Mesenchymal stem cell (in vitro differentiated cells and primary cell): ENCODE results near the gene ANKS1B.

Experiments used
- DNase-seq: peaks from one replicate; pipeline ENCODE4 v3.0.0-alpha.2; 2013
- H2AFZ ChIP-seq: one replicate; pipeline ENCODE4 v1.6.1; 2013; ENCODE audit warnings: low read depth, mild to moderate bottlenecking, control low read depth, inconsistent platforms, low read length, moderate library complexity
- H2AK5ac ChIP-seq: 2 replicates; pipeline ENCODE4 v1.6.1; 2013; ENCODE audit warnings: low read length, moderate library complexity, mild to moderate bottlenecking, inconsistent platforms; ENCODE audit not compliant: severe bottlenecking
- H2BK120ac ChIP-seq: one replicate; pipeline ENCODE4 v1.6.1; 2013; ENCODE audit warnings: low read depth, mild to moderate bottlenecking, inconsistent platforms, low read length, moderate library complexity
- H2BK12ac ChIP-seq, 2 experiments: one replicate each; pipeline ENCODE4 v1.6.1; 2013; ENCODE audit warnings: inconsistent platforms in 2 of 2, low read length in 2 of 2, mild to moderate bottlenecking in 2 of 2, moderate library complexity in 2 of 2, control low read depth in 1 of 2
- H2BK15ac ChIP-seq: one replicate; pipeline ENCODE4 v1.6.1; 2013; ENCODE audit warnings: mild to moderate bottlenecking, low read depth, inconsistent platforms; ENCODE audit not compliant: poor library complexity, severe bottlenecking
- H2BK5ac ChIP-seq: 2 replicates; pipeline ENCODE4 v1.6.1; 2013; ENCODE audit warnings: low read depth, mild to moderate bottlenecking, low read length, control low read depth, inconsistent platforms; ENCODE audit not compliant: poor library complexity, severe bottlenecking
- H3K14ac ChIP-seq, 2 experiments: one replicate each; pipeline ENCODE4 v1.6.1; 2013; ENCODE audit warnings: inconsistent platforms in 2 of 2, low read length in 2 of 2, control low read depth in 1 of 2, mild to moderate bottlenecking in 1 of 2, moderate library complexity in 1 of 2
- H3K18ac ChIP-seq, 2 experiments: one replicate each; pipeline ENCODE4 v1.6.1; 2013; ENCODE audit warnings: inconsistent platforms in 2 of 2, low read length in 2 of 2, control low read depth in 1 of 2, low read depth in 1 of 2, mild to moderate bottlenecking in 1 of 2
- H3K23ac ChIP-seq, 2 experiments: one replicate each; pipeline ENCODE4 v1.6.1; 2013; ENCODE audit warnings: inconsistent platforms in 2 of 2, low read length in 2 of 2, mild to moderate bottlenecking in 2 of 2, moderate library complexity in 2 of 2, control low read depth in 1 of 2
- H3K27ac ChIP-seq: 2 replicates; pipeline ENCODE4 v1.5.1; 2013; ENCODE audit warnings: mild to moderate bottlenecking, moderate library complexity, low read length, control low read depth, inconsistent platforms; ENCODE audit not compliant: poor library complexity, severe bottlenecking
- H3K27me3 ChIP-seq, 2 experiments: 2 replicates each; pipeline versions ENCODE4 v1.6.1 to v1.7.0; 2013; ENCODE audit warnings: low read length in 2 of 2, mild to moderate bottlenecking in 2 of 2, moderate library complexity in 2 of 2, control low read depth in 1 of 2, inconsistent platforms in 1 of 2; ENCODE audit not compliant: control insufficient read depth in 1 of 2, insufficient read depth in 1 of 2
- H3K36me3 ChIP-seq, 2 experiments: 2 replicates each; pipeline versions ENCODE4 v1.6.1 to v1.7.0; 2013; ENCODE audit warnings: low read length in 2 of 2, control low read depth in 1 of 2, inconsistent platforms in 1 of 2, low read depth in 1 of 2, mild to moderate bottlenecking in 1 of 2; ENCODE audit not compliant: insufficient read depth in 2 of 2, control insufficient read depth in 1 of 2
- H3K4ac ChIP-seq, 2 experiments: one replicate each; pipeline ENCODE4 v1.6.1; 2013; ENCODE audit warnings: inconsistent platforms in 2 of 2, low read length in 2 of 2, mild to moderate bottlenecking in 2 of 2, moderate library complexity in 2 of 2, control low read depth in 1 of 2, low read depth in 1 of 2
- H3K4me1 ChIP-seq: 2 replicates; pipeline ENCODE4 v1.6.1; 2013; ENCODE audit warnings: low read depth, low read length, control low read depth; ENCODE audit not compliant: control insufficient read depth, insufficient read depth
- H3K4me2 ChIP-seq: 2 replicates; pipeline ENCODE4 v1.6.1; 2013; ENCODE audit warnings: low read length, mild to moderate bottlenecking, inconsistent platforms; ENCODE audit not compliant: poor library complexity, severe bottlenecking
- H3K4me3 ChIP-seq, 2 experiments: 2 replicates each; pipeline versions ENCODE4 v1.5.1 to v1.7.0; 2013; ENCODE audit warnings: low read length in 2 of 2, mild to moderate bottlenecking in 2 of 2, control low read depth in 1 of 2, low read depth in 1 of 2; ENCODE audit not compliant: insufficient read depth in 1 of 2
- H3K79me1 ChIP-seq: replicated peaks from 2 replicates; pipeline ENCODE4 v1.6.1; 2013; ENCODE audit warnings: mild to moderate bottlenecking, control low read depth, low read length, inconsistent platforms; ENCODE audit not compliant: poor library complexity, severe bottlenecking
- H3K9ac ChIP-seq: 2 replicates; pipeline ENCODE4 v1.7.0; 2013; ENCODE audit warnings: mild to moderate bottlenecking, low read length, moderate library complexity
- H3K9me3 ChIP-seq: 2 replicates; pipeline ENCODE4 v1.7.0; 2013; ENCODE audit warnings: mild to moderate bottlenecking, low read length; ENCODE audit not compliant: control insufficient read depth
- H4K8ac ChIP-seq: one replicate; pipeline ENCODE4 v1.6.1; 2013; ENCODE audit warnings: inconsistent platforms, mild to moderate bottlenecking, low read length, moderate library complexity
- H4K91ac ChIP-seq: one replicate; pipeline ENCODE4 v1.6.1; 2013; ENCODE audit warnings: mild to moderate bottlenecking, low read length, inconsistent platforms
- WGBS: methylation state at CpG from one replicate; pipeline ENCODE4 v1.1.7; 2013; ENCODE audit warnings: mixed read lengths; 5-methylcytosine and 5-hydroxymethylcytosine counted together

Gene ANKS1B

DNA sequence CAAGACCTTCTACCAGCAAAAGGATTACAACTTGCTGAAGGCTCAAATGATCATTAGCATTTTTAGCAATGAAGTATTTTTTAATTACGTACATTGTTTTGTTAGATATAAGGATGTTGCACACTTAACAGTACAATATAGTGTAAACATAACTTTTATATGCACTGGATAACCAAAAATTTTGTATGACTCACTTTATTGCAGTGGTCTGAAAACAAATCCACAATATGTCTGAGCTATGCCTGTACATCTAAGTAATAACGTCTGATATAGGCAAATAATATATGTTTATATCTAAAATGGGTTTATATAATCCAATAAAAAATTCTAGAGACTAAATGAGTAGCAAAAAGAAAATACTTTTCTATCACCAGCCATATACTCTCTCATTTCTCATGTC is 10.6 kb downstream of the ANKS1B start:
- H2BK120ac ChIP-seq, result no peak overlapping the region
- no peak overlapping the region for H3K14ac ChIP-seq
- no peak overlapping the region for H2AFZ ChIP-seq
- H3K79me1 ChIP-seq, result no peaks in the 10 kb centered on the region
- H3K4me1 ChIP-seq, result no peaks in the 10 kb centered on the region
- no peak overlapping the region for H2AK5ac ChIP-seq
- no peak overlapping the region for H3K4me2 ChIP-seq
- no peak overlapping the region for H3K23ac ChIP-seq
- no peak overlapping the region for H3K9ac ChIP-seq
- no peak overlapping the region for H3K4me3 ChIP-seq
- no peak overlapping the region for H2BK12ac ChIP-seq
- H2BK15ac ChIP-seq, result no peak overlapping the region
- no peaks in the 10 kb centered on the region for H3K9me3 ChIP-seq
- peaks cover 0 to 3% of the 10 kb centered on the region in 2 experiments for H3K27me3 ChIP-seq
- H3K18ac ChIP-seq, result no peak overlapping the region
- no peak overlapping the region for H3K4ac ChIP-seq
- no peaks in the 10 kb centered on the region for H3K36me3 ChIP-seq
- no peak overlapping the region for H3K27ac ChIP-seq
- WGBS, result no CpG with 5 or more reads among the region's 2 CpGs
- no peak overlapping the region for H4K8ac ChIP-seq
- no peak for DNase-seq
- no peak overlapping the region for H4K91ac ChIP-seq
- no peak overlapping the region for H2BK5ac ChIP-seq

DNA sequence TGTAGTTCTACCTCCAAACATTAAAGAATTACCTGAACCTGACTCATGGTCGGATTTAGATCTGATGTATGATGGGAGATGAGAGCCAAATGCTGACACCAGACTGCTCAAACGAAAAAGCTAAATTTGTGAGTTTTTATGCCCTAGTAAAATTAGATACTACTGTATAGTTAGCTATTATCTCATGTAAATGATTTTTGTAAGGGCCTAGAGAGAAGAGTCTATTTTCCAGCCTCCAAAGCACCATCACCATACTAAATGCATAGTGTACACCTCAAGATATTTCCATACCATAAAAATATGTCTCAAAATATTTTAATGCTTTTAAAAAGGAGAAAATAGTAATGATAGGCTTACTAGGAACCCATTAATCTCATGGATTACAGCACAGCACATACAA is 18.3 kb downstream of the ANKS1B start:
- H2BK5ac ChIP-seq, result no peak overlapping the region
- no CpG with 5 or more reads among the region's 2 CpGs for WGBS
- no peak overlapping the region for H3K4ac ChIP-seq
- H3K4me3 ChIP-seq, result no peak overlapping the region
- no peak overlapping the region for H2AK5ac ChIP-seq
- H3K9ac ChIP-seq, result no peak overlapping the region
- no peaks in the 10 kb centered on the region for H3K79me1 ChIP-seq
- no peak overlapping the region for H3K18ac ChIP-seq
- DNase-seq, result no peak
- no peak overlapping the region for H4K8ac ChIP-seq
- H3K27ac ChIP-seq, result no peak overlapping the region
- H4K91ac ChIP-seq, result no peak overlapping the region
- no peak overlapping the region for H3K14ac ChIP-seq
- H3K9me3 ChIP-seq, result no peaks in the 10 kb centered on the region
- H2AFZ ChIP-seq, result no peak overlapping the region
- H3K4me2 ChIP-seq, result no peak overlapping the region
- H2BK120ac ChIP-seq, result no peak overlapping the region
- no peaks in the 10 kb centered on the region for H3K27me3 ChIP-seq
- H3K23ac ChIP-seq, result no peak overlapping the region
- H2BK15ac ChIP-seq, result no peak overlapping the region
- H3K4me1 ChIP-seq, result no peaks in the 10 kb centered on the region
- no peak overlapping the region for H2BK12ac ChIP-seq
- no peaks in the 10 kb centered on the region for H3K36me3 ChIP-seq

DNA sequence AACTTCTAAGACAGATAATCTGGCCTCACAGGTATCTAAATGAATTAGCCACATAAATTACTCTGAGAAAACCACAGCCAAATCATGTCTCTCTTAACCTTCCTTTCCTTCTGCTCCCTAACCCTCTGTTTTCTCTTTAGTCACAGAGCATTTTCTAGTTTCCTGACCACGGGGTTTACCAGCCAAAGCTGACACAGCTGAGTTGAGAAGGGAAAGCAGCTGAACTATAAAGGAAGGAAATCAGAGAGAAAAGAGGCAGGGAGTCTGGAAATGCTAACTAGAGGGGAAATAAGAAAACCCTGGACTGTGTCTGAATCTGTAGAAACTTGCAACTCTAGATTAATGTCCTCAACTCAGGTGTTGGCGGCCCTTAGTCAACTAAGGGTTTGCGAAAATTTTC is 24.4 kb downstream of the ANKS1B start:
- no peak overlapping the region for H2BK15ac ChIP-seq
- no peak overlapping the region for H3K4ac ChIP-seq
- no peak overlapping the region for H3K18ac ChIP-seq
- H3K14ac ChIP-seq, result no peak overlapping the region
- H2BK12ac ChIP-seq, result no peak overlapping the region
- DNase-seq, result peak; percentile 23
- no peak overlapping the region for H2BK120ac ChIP-seq
- H3K27ac ChIP-seq, result no peak overlapping the region
- WGBS, result 44% methylated on average over 1 of the region's 3 CpGs
- peak overlapping the region; percentile 54 for H3K9ac ChIP-seq
- H2BK5ac ChIP-seq, result no peak overlapping the region
- H3K36me3 ChIP-seq, result no peaks in the 10 kb centered on the region
- peak overlapping the region in 1 of 2 experiments; percentile 16 for H3K4me3 ChIP-seq
- no peak overlapping the region for H3K23ac ChIP-seq
- no peak overlapping the region for H2AFZ ChIP-seq
- H4K91ac ChIP-seq, result no peak overlapping the region
- no peak overlapping the region for H2AK5ac ChIP-seq
- no peaks in the 10 kb centered on the region for H3K79me1 ChIP-seq
- H3K9me3 ChIP-seq, result no peaks in the 10 kb centered on the region
- no peaks in the 10 kb centered on the region for H3K27me3 ChIP-seq
- H3K4me1 ChIP-seq, result no peaks in the 10 kb centered on the region
- no peak overlapping the region for H3K4me2 ChIP-seq
- no peak overlapping the region for H4K8ac ChIP-seq

DNA sequence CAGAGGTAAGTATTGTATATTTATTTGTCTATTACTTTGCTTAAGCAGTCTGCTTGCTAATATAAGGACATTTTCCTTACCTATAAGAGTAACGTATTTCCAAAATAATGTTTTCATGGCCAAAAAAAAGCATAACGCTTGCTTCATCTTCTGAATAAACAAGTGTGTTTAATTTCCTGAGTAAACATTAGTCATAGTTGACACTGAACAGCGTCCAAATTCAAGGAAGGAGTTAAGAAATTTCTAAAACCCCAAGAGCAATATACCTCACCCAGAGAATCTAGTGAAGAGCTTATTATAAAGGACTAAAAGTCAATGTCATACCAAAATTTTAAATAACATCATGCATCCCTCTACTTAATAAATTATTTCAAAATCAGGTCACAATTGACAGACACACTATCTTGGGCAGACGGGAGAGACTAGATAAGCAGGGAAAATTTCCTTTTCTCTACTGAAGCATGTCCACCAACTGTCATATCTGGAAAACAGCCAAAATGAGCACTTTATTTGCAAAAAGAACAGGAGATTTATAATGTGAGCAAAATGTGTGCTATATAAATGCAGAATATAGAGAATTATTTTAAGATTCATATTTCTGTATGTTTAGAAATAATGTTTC is 25.1 kb downstream of the ANKS1B start:
- 75% methylated on average over 1 of the region's 4 CpGs for WGBS
- no peak overlapping the region for H3K23ac ChIP-seq

More for the DNA sequence above, 25.1 kb downstream of the ANKS1B start:
- H3K36me3 ChIP-seq, result no peaks in the 10 kb centered on the region
- H2AK5ac ChIP-seq, result no peak overlapping the region
- no peak overlapping the region for H3K4me2 ChIP-seq
- no peak overlapping the region for H4K8ac ChIP-seq
- H3K27ac ChIP-seq, result no peak overlapping the region
- no peak overlapping the region for H3K14ac ChIP-seq
- no peak overlapping the region for H2BK12ac ChIP-seq
- peak overlapping the region in 1 of 2 experiments; percentile 16 for H3K4me3 ChIP-seq
- H3K9ac ChIP-seq, result peak overlapping the region; percentile 54
- no peaks in the 10 kb centered on the region for H3K4me1 ChIP-seq
- no peaks in the 10 kb centered on the region for H3K27me3 ChIP-seq
- no peak overlapping the region for H2BK120ac ChIP-seq
- DNase-seq, result peak; percentile 47
- no peak overlapping the region for H2AFZ ChIP-seq
- no peaks in the 10 kb centered on the region for H3K9me3 ChIP-seq
- H2BK15ac ChIP-seq, result no peak overlapping the region
- H3K4ac ChIP-seq, result no peak overlapping the region
- H2BK5ac ChIP-seq, result no peak overlapping the region
- no peak overlapping the region for H4K91ac ChIP-seq
- no peaks in the 10 kb centered on the region for H3K79me1 ChIP-seq
- H3K18ac ChIP-seq, result no peak overlapping the region
